ENCODE data around the gene KCNN2.
"Not testable (repeated sequence)": the region's sequence is repeated elsewhere in the genome, so short reads cannot be mapped to it uniquely, and the experiment has no call there.

KCNN2 gene

DNA sequence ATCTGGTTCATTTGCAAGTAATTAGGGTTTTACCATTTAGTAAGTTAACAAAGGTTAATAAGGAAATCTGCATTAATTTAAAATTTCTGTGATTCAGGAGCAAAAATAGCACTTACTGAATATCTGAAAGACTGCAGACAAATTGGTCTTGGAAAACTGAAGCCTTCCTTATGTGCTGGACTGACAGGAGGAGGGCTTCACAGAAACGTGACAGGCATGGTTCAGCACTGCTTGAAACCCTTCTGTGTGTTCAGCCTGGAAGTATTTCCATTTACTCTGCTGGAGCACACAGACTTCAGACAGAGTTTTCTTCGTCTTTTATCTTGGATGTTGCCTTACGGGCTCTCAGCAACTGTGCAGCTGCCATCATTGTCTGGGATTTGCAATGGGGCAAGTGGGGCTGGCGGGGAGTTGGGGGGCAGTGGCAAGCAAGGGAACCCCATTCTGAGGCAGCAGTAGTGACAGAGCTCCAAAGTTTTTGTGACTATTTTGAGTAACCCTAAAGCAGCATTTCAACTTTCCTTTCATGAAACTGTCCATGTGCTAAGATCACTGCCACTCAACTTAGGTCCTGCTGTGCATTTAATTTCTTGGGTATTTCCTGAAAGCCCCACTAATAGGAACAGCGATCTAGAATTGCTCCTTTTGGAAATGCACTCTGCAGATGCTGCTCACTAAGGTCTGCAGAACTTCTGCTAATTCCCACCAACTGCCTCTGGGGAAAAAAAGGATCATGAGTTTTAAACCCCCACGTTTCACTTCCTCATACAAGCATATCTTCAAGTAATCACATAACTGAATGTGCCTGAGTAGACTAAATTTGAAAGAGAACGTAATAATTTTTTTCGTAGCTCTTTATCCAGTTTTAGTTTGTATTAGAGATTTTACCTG lies 56.6 kb downstream of the KCNN2 start:
- H3K4me3 ChIP-seq (ENCODE audit: low read depth, low read length), result no peak overlapping the region

DNA sequence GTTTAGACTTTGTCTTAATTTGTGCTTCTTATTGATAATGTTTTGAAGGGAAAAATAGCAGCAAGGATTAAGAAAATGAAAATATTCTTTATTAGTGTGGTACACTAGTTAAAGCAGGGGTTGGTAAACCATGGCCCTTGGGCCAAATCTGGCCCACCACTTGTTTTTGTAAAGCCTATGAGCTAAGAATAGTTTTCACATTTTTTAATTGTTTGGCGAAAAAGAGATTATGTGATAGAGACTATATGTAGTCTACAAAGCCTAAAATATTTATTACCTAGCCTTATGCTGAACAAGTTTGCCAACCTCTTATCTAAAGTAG lies 57.2 kb downstream of the KCNN2 start:
- H3K4me3 ChIP-seq (ENCODE audit: low read depth, low read length), result no peak overlapping the region

DNA sequence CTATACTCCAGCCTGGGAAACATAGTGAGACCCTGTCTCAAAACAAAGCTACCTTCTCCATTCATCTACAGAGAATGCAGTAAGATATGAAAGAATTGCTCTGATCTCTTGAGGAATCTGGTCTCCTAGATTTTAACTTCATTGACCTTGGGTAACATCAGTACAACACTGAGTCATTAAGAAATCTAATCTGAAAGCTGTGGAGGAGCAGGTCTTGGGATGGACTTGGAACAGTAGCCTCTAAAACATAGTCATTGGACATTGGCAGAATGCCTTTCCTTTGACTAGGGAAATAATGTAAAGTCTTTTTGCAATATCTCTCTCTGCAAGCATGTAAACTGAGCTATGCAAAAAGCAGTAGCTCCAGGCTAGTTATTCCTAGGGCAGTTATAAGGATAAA lies 58.1 kb downstream of the KCNN2 start:
- no peak overlapping the region for H3K4me3 ChIP-seq (ENCODE audit: low read depth, low read length)

DNA sequence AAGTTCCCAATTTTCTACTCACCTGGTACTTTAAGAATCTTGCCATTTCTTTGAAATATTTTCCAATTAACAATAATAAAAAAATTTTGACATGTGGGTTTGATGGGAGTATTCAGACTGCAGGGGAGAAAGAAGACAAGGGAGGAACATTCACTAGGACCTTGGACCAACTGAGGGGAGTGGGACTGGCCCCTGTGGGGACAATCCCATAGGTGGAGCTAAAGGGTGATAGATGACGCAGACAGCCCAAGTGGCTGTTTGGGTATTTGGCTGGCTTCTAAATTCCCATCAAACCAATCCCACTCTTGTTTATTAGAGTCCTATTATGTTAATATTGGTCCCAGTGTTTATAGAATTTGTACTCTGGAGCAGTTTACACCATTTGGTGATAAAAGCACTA lies 65.3 kb downstream of the KCNN2 start:
- H3K4me3 ChIP-seq (ENCODE audit: low read depth, low read length), result no peak overlapping the region

DNA sequence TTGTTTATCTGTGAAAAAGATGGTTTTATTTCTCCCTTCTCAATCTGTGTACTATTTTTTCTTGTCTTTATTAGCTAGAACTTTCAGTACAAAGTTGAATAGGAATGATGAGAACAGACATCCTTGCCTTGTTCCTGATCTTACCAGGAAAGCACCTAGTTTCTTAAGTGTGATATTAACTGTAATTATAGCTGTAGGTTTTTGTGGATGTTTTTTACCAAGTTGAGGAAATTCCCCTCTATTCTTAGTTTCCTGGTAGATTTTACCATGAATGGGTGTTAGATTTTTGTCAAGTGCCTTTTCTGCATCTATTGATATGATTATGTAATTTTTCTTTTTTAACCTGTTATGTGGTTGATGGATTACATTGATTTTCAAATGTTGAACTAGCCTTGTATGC lies 68.7 kb downstream of the KCNN2 start:
- H3K4me3 ChIP-seq (ENCODE audit: low read depth, low read length), result no peak overlapping the region

DNA sequence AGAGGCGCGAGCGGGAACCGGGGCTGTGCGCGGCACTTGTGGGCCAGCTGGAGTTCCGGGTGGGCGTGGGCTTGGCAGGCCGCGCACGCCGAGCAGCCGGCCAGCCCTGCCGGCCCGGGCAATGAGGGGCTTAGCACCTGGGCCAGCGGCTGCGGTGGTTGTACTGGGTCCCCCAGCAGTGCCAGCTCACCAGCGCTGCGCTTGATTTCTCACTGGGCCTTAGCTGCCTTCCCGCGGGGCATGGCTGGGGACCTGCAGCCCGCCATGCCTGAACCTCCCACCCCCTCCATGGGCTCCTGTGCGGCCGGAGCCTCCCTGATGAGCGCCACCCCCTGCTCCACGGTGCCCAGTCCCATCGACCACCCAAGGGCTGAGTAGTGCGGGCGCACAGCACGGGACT lies 70.8 kb downstream of the KCNN2 start:
- not testable (repeated sequence) for H3K4me3 ChIP-seq (ENCODE audit: low read depth, low read length)

DNA sequence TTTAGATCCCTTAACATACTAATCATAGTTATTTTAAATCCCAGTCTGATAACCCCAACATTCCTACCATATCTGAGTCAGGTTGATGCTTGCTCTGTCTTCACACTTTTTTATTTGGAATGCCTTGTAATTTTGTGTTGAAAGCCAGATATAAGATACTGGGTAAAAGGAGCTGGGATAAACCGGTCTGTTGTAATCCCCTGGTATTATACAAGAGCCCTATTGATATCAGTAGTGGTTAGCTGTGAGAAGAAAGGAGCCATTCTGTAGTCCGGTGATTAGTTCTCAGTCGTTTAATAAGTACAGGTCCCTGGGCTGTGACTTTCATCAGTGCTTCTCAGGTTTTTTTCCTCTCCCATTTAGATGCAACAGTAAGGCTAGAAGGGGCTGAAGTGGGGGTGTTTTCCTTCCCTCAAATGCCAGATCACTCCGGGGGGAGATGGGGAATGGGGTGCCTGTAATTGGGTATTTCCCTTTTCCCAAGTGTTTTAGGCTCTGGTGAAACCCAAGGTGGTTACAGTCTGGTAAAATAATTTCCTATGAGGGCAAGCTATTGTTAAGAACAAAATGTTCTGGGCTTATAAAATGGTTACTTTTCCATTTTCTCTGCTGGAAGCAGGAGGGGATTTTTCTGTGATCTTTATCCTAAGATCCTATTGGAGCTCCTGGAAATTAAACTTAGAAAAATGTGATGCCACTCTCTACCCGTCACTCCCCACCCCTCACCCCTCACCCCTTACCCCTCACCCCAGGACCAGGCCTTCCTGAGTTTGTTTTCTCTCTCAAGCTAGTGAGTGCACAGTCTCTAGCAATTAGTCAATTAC lies 72.7 kb downstream of the KCNN2 start:
- no peak overlapping the region for H3K4me3 ChIP-seq (ENCODE audit: low read depth, low read length)

DNA sequence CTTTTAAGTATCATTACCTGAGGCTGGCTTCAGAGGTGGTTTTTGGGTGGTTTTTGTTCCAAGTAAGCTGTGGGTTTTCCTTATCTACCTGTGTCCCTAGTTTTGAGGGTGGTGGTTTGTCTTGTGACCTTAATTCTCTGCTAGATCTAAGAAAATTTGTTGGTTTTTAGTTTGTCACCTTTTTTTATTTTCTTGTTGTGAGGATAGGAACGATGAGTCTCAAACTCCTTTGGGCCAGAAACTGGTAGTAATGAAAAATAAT lies 73.3 kb downstream of the KCNN2 start:
- H3K4me3 ChIP-seq (ENCODE audit: low read depth, low read length), result no peak overlapping the region

DNA sequence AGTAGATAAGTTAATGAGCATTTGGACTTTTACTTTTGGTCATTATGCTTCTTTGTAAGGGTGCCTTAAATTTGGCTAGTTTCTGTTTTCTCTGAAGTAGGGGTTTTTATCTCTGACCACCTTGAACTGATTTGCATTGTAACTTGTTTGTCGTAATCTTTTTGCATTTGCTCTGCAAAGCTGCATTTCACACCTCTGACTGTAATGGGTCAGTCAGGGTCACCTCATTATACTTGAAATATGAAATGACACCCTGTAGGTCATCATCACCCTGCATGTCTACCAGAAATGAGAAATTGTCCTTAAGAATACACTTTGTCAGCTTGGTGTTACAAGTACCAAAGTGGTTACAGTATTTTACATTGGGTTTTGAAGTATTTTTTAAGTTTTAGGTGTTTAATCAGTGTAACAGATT lies 74.0 kb downstream of the KCNN2 start:
- no peak overlapping the region for H3K4me3 ChIP-seq (ENCODE audit: low read depth, low read length)

DNA sequence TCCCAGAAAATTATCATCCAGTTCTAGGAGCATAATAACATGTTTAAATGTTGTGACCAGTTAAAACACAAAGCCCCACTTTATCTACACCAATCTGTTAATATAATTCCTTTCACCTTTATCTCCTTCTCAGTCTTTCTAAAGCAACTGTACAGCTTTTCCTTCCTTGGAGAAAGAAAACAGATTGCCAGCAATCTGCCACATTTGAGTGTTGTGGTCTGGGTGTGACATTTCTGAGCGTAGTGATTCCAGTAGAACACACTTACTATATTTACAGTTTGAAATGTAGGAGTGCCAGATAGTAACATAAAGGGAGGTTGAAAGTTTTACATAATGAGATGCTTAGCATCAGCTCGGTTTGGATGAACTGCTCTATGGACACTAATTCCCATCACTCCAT lies 76.1 kb downstream of the KCNN2 start:
- no peak overlapping the region for H3K4me3 ChIP-seq (ENCODE audit: low read depth, low read length)

DNA sequence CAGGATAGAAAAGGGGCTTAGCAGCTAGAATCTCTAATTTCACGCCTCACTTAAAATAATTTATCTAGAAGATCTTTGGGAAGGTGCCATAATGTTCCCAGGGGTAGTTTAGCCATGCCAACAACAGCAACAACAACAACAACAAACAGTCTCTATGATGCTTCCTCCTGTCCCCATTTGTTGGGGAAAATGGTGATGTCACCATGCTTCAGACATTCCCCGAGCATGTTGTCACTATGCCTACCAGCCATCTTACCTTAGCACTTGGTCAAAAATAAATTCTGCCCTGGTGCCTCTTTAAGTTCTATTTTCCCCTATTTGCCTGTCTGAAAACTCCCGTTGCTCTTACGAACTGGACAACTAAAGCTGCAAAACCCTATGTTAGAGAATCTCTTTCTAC lies 76.6 kb downstream of the KCNN2 start:
- H3K4me3 ChIP-seq (ENCODE audit: low read depth, low read length), result no peak overlapping the region

DNA sequence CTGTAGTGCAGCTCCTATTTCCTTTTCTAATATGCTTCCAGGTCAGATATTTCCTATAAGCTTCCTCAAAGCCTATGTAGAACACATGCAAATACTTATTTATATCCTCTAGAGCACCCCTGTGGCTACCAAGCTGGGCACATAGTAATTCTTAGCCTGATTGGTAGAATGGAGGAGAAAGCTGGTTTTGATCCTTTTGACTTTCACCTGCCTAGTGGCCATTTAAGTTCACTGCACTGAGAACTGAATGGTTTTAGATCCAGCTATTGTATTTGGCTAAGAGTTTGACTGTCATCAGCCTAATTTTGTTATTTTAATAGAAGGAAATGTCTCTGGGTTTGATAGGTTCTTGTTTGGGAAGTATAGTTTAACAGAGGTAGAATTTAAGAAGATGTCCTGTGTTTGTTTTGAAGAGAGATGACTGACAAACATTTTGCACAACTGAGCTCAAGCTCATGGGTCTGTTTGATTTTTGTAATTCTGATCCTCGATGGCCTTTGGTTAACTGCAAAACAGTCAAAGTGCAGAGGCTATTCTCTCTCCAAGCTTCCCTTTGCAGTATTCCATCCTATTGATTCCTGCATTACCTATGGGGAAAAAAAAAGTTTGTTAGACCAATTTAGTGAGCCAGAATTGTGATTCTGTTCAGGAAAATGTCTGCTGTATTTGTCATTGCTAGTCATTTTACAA lies 85.4 kb downstream of the KCNN2 start:
- H3K4me3 ChIP-seq (ENCODE audit: low read depth, low read length), result no peak overlapping the region

DNA sequence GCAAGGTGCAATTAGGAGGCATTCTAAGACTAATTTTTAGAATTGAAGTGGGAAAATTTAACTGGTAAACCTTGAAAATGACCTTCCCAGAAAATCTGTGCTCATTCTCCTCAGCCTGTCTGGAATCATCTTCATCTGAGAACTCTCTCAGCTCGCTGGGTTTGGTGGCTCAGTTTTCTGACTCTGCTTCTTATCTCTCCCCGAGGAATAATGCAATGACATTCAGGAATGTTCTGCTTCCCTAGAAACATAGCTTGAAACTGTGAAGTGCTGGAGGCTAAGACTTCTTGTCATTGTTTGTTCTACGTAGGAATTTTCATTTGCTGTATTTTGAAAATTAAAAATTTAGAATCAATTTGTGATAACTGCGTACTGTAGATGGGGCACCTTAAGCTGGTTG lies 86.6 kb downstream of the KCNN2 start:
- H3K4me3 ChIP-seq (ENCODE audit: low read depth, low read length), result no peak overlapping the region

DNA sequence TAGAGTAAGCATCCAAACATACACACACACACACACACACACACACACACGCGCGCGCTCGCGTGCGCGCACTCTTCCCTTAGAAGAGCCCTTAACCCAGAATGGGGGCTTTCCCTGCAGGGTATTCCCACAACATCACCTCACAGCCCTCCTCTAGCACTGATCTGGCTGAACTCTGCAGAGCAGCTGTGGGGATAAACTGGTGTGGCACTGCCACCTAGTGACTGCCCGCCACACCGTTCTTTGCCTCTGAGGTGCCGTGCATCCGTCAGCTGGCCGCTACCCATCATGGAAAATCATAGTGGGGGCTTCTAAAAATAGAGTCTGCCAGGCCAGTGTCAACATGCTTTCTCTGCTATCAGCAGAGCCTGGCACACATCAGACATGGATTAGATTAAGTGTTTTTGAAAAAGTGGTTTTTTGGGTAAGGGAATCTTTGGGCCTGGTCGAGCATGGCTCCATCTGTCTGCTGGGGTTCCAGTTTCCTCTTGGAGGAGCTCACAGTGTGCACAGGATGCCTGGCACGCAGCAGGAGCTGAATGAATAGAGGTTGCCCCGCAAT lies 88.1 kb downstream of the KCNN2 start:
- no peak overlapping the region for H3K4me3 ChIP-seq (ENCODE audit: low read depth, low read length)

DNA sequence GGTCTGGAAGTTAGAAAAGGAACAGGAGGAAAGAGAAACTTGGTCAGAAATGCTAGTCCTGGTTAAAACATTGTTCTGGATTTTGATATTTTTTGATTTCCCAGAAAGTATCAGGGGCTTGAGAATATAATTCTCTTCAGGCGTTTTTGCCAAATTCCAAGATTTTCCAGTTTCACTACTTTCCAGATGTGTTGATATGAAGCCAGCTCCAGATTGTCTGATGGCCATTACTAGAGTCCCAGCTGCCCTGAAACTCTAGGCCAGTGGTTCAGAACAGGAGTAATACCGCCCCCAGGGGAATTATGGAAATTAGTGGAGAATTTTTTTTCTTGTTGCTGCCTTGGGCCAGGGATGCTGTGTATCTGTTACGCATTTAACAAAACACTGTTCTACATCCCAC lies 88.6 kb downstream of the KCNN2 start:
- no peak overlapping the region for H3K4me3 ChIP-seq (ENCODE audit: low read depth, low read length)

DNA sequence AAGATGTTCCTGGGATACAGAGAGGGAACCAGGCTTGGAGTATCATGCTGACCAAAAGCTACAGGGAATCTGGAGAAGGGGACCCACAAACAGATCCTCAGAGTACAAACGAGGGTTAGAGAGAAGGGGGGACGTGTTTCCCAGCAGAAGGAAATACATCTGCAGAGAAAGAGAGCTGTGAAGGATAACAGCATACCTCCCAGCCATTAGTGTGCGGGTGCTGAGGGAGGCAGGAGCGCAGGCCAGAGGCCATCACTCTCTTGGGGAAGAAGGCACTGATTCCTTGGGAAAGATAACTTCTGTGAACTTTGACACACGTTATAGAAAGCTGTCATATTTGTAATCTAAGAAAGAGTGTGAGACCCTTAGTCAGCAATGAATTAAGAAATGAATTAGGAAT lies 96.9 kb downstream of the KCNN2 start:
- H3K4me3 ChIP-seq (ENCODE audit: low read depth, low read length), result no peak overlapping the region

DNA sequence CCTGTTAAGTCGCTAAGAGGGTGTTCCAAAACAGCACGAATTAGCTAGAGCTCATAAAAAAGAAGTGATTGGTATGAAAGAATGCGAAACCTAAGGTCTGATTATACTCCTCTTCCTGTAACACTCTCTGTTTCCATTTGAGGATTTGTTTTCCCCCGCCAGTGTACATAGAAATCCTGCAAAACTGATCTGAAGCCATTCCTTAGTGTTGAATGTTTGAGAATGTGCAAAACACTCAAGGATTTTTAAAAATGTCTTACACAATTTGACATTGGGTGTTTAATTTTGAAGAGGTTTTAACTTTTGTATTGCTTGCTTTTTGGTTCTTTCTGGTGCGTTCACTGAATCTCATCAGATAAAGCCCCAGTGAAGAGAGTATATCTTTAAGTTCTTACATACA lies 105.3 kb downstream of the KCNN2 start:
- H3K4me3 ChIP-seq (ENCODE audit: low read depth, low read length), result no peak overlapping the region

DNA sequence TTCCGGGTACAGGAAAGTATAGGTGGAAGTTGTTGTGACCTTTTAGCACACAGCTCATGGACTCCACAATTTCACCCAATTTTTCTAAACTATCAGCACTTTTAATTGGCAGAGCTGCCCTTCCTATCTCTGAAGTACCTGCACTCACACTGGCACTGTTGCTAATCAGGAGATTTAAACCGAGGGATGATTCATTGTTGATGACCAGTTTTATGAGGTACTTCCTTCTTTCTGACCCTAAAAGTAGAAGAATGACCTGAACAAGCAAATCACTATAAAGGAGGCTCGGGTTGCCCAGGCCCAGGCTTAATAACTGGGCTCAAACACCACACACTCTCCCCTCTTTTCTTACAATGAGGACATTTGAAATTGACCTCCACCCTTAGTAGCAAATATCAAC lies 105.9 kb downstream of the KCNN2 start:
- H3K4me3 ChIP-seq (ENCODE audit: low read depth, low read length), result no peak overlapping the region

DNA sequence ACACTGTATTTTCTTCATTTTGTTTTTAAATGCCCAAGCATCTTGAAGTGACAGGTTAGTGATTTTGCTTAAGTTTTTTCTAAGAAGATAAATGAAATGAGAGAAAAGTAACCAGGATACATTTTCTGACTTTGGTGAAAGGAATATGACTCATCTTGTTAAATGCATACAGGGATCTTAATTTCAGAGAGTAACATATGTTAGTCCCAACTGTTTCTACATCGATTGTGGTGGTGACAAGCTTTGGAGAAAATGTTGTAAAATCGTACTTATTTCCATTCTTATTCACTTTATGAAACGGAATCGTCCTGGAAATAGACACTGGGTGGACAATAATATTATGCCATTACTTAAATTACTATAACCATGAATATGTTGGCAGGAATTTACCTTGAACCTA lies 107.5 kb downstream of the KCNN2 start:
- H3K4me3 ChIP-seq (ENCODE audit: low read depth, low read length), result no peak overlapping the region

DNA sequence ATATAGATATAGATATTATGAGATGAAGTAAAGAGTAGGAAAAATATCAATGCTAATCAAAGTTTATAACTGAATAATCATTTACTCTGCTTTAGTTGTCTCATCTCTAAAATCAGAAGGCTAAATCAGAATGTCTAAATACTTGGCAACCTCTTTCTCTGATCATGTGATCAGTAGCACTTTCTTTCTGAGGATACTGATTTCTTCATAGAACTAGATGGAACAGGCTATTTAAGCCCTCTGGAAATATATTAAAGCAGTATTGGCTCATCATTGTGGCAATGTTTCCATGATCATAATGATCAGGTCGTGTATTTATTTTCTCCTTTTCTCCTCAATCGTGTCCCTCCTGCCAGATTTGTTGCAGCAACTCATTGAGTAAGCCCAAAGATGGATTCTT lies 109.7 kb downstream of the KCNN2 start:
- no peak overlapping the region for H3K4me3 ChIP-seq (ENCODE audit: low read depth, low read length)

DNA sequence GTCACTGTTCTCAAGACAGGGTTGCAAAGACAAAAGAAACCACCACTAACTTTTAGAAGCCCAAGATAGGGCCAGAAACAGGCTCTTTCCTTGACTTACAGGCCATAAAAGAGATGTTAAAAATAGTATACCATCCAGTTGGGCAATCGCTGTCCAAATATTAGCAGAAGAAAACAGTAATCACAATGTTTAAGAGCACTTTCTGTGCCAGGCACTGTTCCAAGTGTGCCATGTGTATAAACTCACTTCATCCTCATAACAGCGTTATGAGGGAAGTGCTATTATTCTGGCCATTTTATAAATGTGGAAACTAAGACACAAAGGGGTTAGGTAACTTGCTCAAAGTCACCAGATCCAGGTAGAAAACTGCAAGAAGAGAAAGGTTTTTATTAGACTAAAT lies 111.7 kb downstream of the KCNN2 start:
- no peak overlapping the region for H3K4me3 ChIP-seq (ENCODE audit: low read depth, low read length)

DNA sequence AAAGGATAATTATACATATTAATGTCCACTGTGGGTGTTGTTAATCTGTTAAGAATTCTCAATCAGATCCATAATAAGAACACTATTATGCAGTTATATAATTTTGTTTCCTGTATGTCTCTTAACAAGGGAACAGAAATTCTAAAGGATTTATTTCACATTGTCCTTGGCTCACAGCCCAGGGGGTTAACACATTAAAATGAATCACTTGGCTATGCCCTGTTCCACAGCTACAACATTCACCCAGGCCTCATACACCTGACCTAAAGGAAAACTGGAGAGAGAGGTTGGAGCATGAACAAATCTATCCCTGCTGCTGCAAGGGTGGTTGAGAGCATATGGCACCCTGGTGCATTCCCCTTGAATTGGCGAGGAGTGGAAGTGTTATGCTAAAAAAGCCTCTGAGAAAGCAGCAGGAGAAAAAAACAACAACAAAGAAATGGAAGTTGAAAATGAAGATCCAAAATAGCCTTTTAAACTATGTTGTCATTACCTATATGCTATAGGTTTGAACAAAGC lies 116.0 kb downstream of the KCNN2 start:
- H3K4me3 ChIP-seq (ENCODE audit: low read depth, low read length), result no peak overlapping the region

Measured in iPS-11a (cell line).